ENCODE results near the gene GRM7. TPM values are rescaled to one million over a fixed set of nuclear protein-coding genes. Genes with fewer than 3 reads are reported as not detected.

The GRM7 gene
- total RNA-seq, 1 experiment from 2014 or later: not detected

- peak overlapping the region; percentile 4 for H2AFZ ChIP-seq (ENCODE audit: low read depth, low read length, poor library complexity, severe bottlenecking)
- TF ChIP-seq CTCF (IDR thresholded peaks at IDR 0.05 in 2 of 3, conservative IDR thresholded peaks at IDR 0.05 in 1 of 3; ENCODE audit: borderline replicate concordance in 1 of 3, insufficient read depth in 1 of 3, low read depth in 2 of 3, low read length in 2 of 3) (no peak), FOSL1 (IDR thresholded peaks at IDR 0.05; ENCODE audit: low read depth) (no peak), ZBTB33 (IDR thresholded peaks at IDR 0.05; ENCODE audit: extremely low read depth, insufficient replicate concordance, low read length) (no peak), ELF1 (IDR thresholded peaks at IDR 0.05; ENCODE audit: borderline replicate concordance, low read depth) (no peak), EGR1 (IDR thresholded peaks at IDR 0.05; ENCODE audit: low read depth) (no peak), YY1 (IDR thresholded peaks at IDR 0.05; ENCODE audit: extremely low read depth, insufficient replicate concordance, low read depth, low read length) (no peak), EZH2 (IDR thresholded peaks at IDR 0.05) (no peak), SP1 (IDR thresholded peaks at IDR 0.05; ENCODE audit: low read depth) (no peak), POLR2A (IDR thresholded peaks at IDR 0.05; ENCODE audit: borderline replicate concordance, extremely low read depth, insufficient read depth, insufficient read length) (no peak), ATF3 (IDR thresholded peaks at IDR 0.05) (no peak), ZNF274 (IDR thresholded peaks at IDR 0.05; ENCODE audit: low read depth, low read length) (no peak), CEBPB (IDR thresholded peaks at IDR 0.05; ENCODE audit: low read depth) (no peak), TCF7L2 (IDR thresholded peaks at IDR 0.05; ENCODE audit: borderline replicate concordance, extremely low read depth, insufficient read depth, insufficient read length) (no peak), MAX (IDR thresholded peaks at IDR 0.05) (no peak), EZH2phosphoT487 (IDR thresholded peaks at IDR 0.05; ENCODE audit: borderline replicate concordance) (no peak), REST (IDR thresholded peaks at IDR 0.05; ENCODE audit: low read depth) (no peak)
- no peaks in the 10 kb centered on the region for H3K9me2 ChIP-seq (ENCODE audit: insufficient read depth)
- no peak for DNase-seq (ENCODE audit: low read depth, low spot score)
- intact Hi-C loops (cut with micrococcal nuclease): no loop called here
- no peak for ATAC-seq
- no peaks in the 10 kb centered on the region for H4K20me1 ChIP-seq (ENCODE audit: insufficient read depth)
- no peak overlapping the region for H3K4me3 ChIP-seq (replicated peaks in 1 of 2; ENCODE audit: low read depth in 1 of 2, low read length in 2 of 2)
- no peak overlapping the region for H3K27ac ChIP-seq (ENCODE audit: low read depth, low read length)
- BruUV-seq (replicated peaks): no TSS peak
- CTCF ChIA-PET: no interaction called here
- no peaks in the 10 kb centered on the region for H3K9me3 ChIP-seq (ENCODE audit: control insufficient read depth in 1 of 2, insufficient read depth in 1 of 2, low read depth in 1 of 2, low read length in 2 of 2)
- RAD21 ChIA-PET (ENCODE audit: low non-redundant PET in 1 of 2, low total read pairs in 2 of 2, uncharacterized antibody in 2 of 2, unreplicated experiment in 2 of 2): no interaction called here
- no peaks in the 10 kb centered on the region for H3K27me3 ChIP-seq (ENCODE audit: insufficient read depth, low read length)
- H3K4me1 ChIP-seq (ENCODE audit: control insufficient read depth in 1 of 2, insufficient read depth in 2 of 2, low read length in 2 of 2): no peaks in the 10 kb centered on the region
- H3K4me2 ChIP-seq (ENCODE audit: low read length): no peak overlapping the region
- POLR2A ChIA-PET: no interaction called here
- H3K79me2 ChIP-seq (ENCODE audit: insufficient read depth, low read length): no peaks in the 10 kb centered on the region
- no peaks in the 10 kb centered on the region for H3K36me3 ChIP-seq (ENCODE audit: control insufficient read depth in 1 of 2, insufficient read depth in 2 of 2, low read length in 2 of 2)
- H3K9ac ChIP-seq (ENCODE audit: low read length): no peak overlapping the region
Observed at GRCh38 chr3:7754653-7755441, 893.9 kb downstream of the GRM7 start.
